NB4 (cell line): Measurements from ENCODE around the gene ATP2A3.

Experiments used
- DNase-seq: peaks from one replicate; pipeline ENCODE4 v3.0.0; 2010; ENCODE audit warnings: low read depth
- H3K4me3 ChIP-seq: one replicate; pipeline ENCODE4 v1.5.1; 2011; ENCODE audit warnings: mild to moderate bottlenecking, low read depth, low read length, moderate library complexity
- CTCF ChIP-seq: IDR thresholded peaks from one replicate; pipeline ENCODE4 v1.5.1; 2012; ENCODE audit warnings: low read depth, low read length
- MAX ChIP-seq: IDR thresholded peaks from 2 replicates; pipeline ENCODE4 v1.6.1; 2011; ENCODE audit warnings: low read depth, low read length
- MYC ChIP-seq: IDR thresholded peaks from 2 replicates; pipeline ENCODE4 v1.6.1; 2011; ENCODE audit warnings: low read depth, low read length
- POLR2A ChIP-seq: IDR thresholded peaks from 2 replicates; pipeline ENCODE4 v1.6.1; 2011; ENCODE audit warnings: mild to moderate bottlenecking; ENCODE audit not compliant: insufficient read length; ENCODE audit errors: extremely low read depth

Gene ATP2A3

GRCh38 chr17:3966720-3967363, 2.6 kb upstream of the ATP2A3 start:
- TF ChIP-seq MAX (no peak), POLR2A (no peak), MYC (no peak), CTCF (no peak)
- H3K4me3 ChIP-seq = no peak overlapping the region
- DNase-seq = peak; percentile 20

GRCh38 chr17:3965118-3965800, 1.0 kb upstream of the ATP2A3 start:
- DNase-seq = peak; percentile 92
- H3K4me3 ChIP-seq = peak overlapping the region; percentile 63

GRCh38 chr17:3963237-3964201, 718 bp downstream of the ATP2A3 start:
- peak overlapping the region; percentile 85 for H3K4me3 ChIP-seq
- DNase-seq = peak; percentile 93
- TF ChIP-seq POLR2A (peak; percentile 26), MAX (no peak)

More at GRCh38 chr17:3965118-3965800, 1.0 kb upstream of the ATP2A3 start:
- 0 out of 2 replicates have a peak, but pooled peaks have one; percentile 29 for TF ChIP-seq MYC
- peak; percentile 38; the same call in 1 of the 2 replicates for TF ChIP-seq MAX
- peak; percentile 35 for TF ChIP-seq POLR2A
- TF ChIP-seq CTCF = no peak

- DNase-seq = no peak
- TF ChIP-seq MAX (no peak), MYC (no peak), CTCF (no peak), POLR2A (no peak)
- H3K4me3 ChIP-seq = peak overlapping the region; percentile 85
Measured at GRCh38 chr17:3962965-3963236, 1.3 kb downstream of the ATP2A3 start.

- H3K4me3 ChIP-seq = peak overlapping the region; percentile 85
- DNase-seq = no peak
- TF ChIP-seq CTCF (no peak), MYC (no peak)
Measured at GRCh38 chr17:3962217-3962964, 1.8 kb downstream of the ATP2A3 start.
